DMS53 (cell line): Measurements from ENCODE around the gene STUM.

ENCODE experiments used
- DNase-seq: peaks from one replicate; lab custom pipeline; 2025; lab: John Stamatoyannopoulos, UW

Gene STUM

GRCh38 chr1:226533220-226533619 lies 15.3 kb upstream of the STUM start:
- no peak for DNase-seq

GRCh38 chr1:226534098-226534497 lies 14.5 kb upstream of the STUM start:
- peak; percentile 43 for DNase-seq

DNA sequence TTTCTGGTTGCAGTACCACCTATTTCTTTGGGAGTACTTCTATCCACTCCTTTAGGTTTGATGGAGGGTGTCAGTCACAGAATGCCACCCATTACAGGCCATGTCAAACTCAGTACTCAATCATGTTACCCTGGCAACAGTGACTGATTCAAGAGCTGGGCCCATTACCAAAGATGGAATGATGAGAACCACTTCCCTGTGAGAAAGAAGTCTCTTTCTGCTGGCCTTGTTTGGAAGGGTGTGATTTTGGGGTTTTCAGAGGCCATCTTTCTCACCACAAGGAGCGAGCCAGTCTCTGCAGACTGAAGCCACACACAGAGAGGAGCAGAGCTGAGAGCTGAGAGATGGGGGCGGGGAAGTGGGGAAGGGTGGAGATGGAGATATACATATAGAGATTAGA lies 13.9 kb upstream of the STUM start:
- DNase-seq: peak; percentile 51

DNA sequence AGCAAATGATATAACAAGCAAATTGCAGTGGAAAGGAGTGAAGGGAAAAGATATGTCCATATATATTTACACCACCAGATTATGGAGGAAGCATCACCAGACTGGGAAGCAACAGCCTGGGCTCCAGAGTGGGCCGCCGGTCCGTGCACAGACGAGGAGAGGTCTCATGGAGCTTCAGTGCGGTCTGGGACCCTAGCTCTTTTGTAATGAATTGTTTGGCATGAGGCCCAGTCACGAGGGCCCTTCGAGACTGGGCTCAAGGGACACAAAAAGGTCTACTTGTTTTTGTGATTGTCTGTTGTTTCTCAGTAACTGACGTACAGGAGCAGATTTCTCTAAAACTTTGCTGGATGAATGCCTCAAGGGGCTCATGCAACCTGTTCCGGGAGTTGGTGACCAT lies 12.9 kb upstream of the STUM start:
- DNase-seq: peak; percentile 37

- peak; percentile 38 for DNase-seq
Observed at GRCh38 chr1:226541231-226541630, 7.3 kb upstream of the STUM start.

DNA sequence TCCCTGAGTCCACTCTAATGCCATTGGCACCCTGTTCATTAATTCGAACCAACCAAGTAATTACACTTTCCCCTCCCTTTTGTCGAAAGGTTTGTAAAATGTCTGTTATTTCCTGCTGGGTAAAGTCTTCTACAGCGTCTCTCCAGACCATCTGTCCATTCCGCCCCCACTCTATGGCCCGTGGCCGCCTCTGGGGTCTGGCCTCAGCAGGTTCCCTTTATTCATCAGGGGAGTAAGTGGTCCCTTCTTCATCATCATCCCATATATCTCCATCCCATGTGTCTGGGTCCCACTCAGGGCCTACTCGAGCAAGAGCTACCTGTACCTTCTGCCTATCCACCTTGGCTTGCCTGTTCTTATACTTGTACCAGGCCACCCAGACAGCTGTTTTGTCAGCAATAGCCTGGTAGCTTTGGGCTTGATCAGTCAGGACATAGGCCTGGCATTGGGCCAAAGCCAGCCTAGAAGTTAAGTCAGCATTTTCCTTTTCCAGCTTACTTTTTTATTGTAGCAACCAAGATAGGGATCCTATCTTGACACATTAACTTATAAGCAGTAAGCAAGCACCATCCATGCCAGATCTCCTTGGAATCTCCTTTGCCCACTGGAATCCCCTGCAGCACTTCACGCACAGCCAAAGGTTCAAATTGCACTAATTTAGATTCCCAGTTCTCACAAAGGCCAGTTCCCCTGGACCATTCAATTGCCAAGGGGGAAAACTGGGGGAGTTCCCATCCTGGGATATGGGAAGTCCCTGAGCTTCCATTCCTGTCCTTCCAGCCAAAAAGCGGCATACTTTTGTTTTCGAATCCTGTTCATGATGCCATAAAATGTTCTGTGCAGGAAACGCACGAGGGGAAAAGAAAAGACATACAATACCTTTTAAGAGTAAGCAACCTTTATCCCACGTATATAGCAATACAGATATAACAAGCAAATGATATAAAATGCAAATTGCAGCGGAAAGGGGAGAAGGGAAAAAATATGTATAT lies 6.6 kb upstream of the STUM start:
- peak; percentile 82 for DNase-seq

- DNase-seq: peak; percentile 97
Observed at GRCh38 chr1:226542623-226543103, 5.9 kb upstream of the STUM start.

DNA sequence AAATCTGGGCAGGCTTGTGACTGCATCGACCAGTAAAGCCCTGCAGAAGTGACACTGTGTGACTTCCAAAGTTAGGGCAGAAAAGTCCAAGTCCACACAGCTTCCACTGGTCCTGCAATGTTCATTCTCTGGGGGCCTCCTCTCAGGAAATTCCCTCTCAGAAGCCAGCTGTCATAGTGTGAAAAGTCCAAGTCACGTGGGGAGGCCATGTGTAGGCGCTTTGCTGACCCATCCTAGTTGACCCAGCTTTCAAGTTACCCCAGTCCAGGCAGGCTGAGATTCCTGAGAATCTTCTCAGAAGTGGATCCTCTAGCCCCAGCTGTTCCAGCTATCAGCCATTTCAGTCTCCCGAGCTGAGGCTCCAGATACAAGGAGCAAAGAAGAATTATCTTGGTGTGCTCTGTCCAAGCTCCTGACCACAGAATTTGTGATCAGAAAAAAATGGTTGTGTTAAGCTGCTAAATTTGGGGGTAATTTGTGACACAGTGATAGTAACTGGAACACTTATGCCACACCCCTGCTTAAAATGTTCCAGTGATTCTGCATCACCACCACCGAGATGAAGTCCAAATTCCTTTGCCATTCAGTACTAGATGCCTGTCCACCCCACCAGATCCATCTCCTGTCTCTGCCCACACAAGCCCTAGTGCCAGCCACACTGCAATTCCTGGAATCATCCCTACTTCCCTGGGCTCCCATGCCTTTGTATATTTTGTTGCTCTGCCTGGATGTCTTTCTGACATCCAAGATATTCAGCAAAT lies 2.5 kb upstream of the STUM start:
- peak; percentile 23 for DNase-seq

DNA sequence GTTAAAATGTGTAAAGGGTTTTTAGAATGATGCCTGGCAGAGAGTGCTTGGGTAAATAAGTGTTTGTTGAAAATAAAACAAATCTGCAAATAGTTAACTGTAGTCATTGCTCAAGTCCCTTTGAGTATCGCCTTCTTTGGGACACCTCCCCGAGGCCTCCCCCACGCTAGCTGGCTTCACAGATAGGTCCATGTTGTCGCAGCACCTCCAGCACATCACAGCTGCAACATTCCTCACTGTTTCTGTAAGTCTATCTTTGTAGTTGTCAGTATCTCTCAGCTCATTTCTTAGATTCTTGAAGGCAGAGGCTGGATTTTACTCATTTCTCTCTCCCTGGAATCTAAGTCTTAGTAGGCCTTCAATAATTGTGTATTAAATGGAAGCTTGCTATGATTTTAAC lies 1.6 kb upstream of the STUM start:
- no peak for DNase-seq

GRCh38 chr1:226547754-226548191 lies 791 bp upstream of the STUM start:
- peak; percentile 98 for DNase-seq

- DNase-seq: peak; percentile 87
Observed at GRCh38 chr1:226549094-226549936, 751 bp downstream of the STUM start.

DNA sequence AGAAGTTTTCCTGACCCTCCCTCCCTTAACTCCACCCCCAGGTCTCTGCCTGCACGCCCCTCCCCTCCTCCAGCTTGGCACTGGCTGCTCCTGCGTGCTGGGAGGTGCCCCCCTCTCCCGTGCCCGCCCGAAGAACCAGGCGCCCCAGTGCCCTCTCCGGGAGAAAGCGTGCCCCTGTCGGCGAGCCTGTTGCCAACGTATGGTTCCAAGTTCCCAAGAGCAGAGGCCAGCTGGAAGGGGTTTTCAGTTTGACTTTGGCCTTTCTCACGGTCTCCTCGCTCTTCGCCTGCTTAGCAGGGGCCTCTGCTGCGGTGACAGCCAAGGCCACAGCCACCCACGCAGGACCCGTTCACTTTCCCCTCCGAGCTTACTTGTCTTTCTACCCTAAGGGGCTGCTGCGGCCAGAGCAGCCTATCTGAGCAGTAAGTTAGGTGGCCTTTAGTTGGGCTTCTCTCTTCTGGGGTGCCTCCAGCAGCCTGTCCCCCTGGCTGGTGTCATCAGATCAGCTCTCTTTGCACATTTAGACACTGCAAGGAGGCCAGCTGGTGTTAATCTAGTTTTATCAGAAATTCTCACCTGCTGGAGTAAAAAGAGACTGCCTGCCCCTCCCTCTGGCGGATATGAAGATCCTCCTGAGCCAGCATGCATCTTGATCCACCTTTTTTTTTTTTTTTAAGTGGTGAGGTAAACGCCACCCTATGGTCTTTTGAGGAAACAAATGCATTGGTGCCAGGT lies 1.5 kb downstream of the STUM start:
- peak; percentile 87 for DNase-seq

GRCh38 chr1:226550672-226551041 lies 2.1 kb downstream of the STUM start:
- DNase-seq: no peak

DNA sequence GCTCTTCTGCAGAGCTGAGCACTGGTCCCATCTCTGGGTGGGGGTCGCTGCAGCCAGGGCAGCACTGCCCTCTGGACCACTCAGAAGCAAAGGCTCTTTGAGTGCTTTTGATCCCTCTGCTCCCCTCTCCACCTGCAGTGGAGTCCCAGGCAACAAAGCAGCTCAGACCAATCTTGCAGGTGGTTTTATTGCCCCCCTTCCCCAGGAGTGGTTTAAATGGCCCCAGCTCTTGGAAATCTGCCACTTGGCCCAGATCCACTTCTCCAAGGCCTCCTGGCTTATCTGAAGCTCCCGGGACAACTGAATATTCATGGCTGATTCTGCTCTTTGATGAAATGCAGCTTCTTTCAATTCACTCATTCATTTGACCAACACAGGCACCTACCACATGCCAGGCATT lies 2.7 kb downstream of the STUM start:
- DNase-seq: no peak

GRCh38 chr1:226552061-226552460 lies 3.5 kb downstream of the STUM start:
- DNase-seq: no peak

- DNase-seq: no peak
Observed at GRCh38 chr1:226553266-226553923, 4.8 kb downstream of the STUM start.

DNA sequence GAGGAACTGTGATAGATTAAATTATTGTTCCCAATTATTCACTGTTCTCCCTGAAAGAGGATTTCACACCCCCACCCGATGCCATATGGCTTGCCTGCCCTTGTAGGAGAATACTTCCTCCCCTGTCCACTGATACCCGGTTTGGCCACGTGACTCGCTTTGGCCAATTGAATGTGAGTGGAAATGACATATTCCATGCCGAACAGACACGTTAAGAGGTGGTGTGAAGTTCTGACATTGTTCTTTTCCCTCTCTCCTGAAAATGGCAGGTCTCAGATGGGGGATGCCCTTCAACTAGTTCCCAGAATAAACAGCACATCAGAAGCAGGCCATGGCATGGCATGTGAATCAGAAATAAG lies 5.3 kb downstream of the STUM start:
- no peak for DNase-seq

GRCh38 chr1:226555092-226555491 lies 6.5 kb downstream of the STUM start:
- DNase-seq: no peak

GRCh38 chr1:226557424-226557823 lies 8.9 kb downstream of the STUM start:
- DNase-seq: no peak

DNA sequence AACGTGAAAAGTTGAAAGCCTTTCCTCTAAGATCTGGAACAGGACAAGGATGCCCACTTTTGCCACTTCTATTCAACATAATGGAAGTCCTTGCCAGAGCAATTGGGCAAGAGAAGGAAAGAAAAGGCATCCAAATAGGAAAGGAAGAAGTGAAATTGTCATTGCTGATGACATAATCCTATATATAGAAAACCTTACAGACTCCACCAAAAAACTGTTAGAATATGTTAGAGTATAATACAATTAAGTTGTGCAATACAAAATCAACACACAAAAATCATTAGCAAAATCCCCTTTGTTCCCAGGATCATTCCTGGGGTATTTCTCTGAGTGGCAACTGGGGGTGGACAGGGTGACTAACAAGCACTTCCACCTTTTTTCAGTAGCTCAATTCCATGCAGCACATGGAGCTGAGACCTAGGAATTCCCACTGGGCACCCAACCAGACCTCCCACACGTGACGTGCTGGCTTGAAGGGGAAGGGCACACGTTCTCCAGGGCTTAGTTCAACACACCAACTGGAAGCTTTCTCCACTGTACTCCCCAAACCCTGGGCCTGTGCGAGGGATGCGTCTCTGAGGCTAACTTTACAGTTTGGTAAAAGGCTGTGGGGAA lies 9.6 kb downstream of the STUM start:
- DNase-seq: no peak
